Endothelial cell of umbilical vein (primary cell): ENCODE measurements around the gene MRPL33. TPM values are rescaled to one million over a fixed set of nuclear protein-coding genes. Genes with fewer than 3 reads are reported as not detected.

Source experiments
- BruUV-seq: library from RNA; stranded (reverse); fragments of 400-500 nt; replicated peaks from 2 replicates; lab custom pipeline; 2021; lab: Mats Ljungman, UMichigan
- CTCF ChIA-PET: fragments of 300-600, 350-600 bp; sonication (Branson Sonifier 250); formaldehyde crosslinking; loops from one replicate; lab custom pipeline; 2021; ENCODE audit warnings: antibody characterized with exemption, inconsistent platforms; lab: Charles Lee
- POLR2A ChIA-PET: fragments of 300-600, 350-600 bp; sonication (Branson Sonifier 250); formaldehyde crosslinking; loops from one replicate; lab custom pipeline; 2021; ENCODE audit warnings: antibody characterized with exemption, inconsistent platforms; lab: Charles Lee
- DNase-seq: peaks from one replicate; pipeline ENCODE4 v3.0.0-alpha.2; 2011; ENCODE audit warnings: low read depth, low spot score
- FAIRE-seq: peaks from 2 replicates; lab custom pipeline; 2011; peaks lifted over from hg19 to GRCh38; lab: Jason Lieb, UNC
- H2AFZ ChIP-seq: 2 replicates; pipeline ENCODE4 v1.6.0; 2012; ENCODE audit warnings: low read depth, low read length, control low read depth, inconsistent platforms
- H3K27ac ChIP-seq: 2 replicates; pipeline ENCODE4 v1.5.1; 2011; ENCODE audit warnings: low read depth, mild to moderate bottlenecking, control low read depth, low read length, moderate library complexity; ENCODE audit not compliant: insufficient read depth
- H3K27me3 ChIP-seq, 2 experiments: 2 replicates each; pipeline versions ENCODE4 v1.6.0 to v1.6.1; 2011; ENCODE audit warnings: low read length in 2 of 2, mixed read lengths in 1 of 2; ENCODE audit not compliant: control insufficient read depth in 2 of 2, insufficient read depth in 2 of 2
- H3K36me3 ChIP-seq, 2 experiments: 2 replicates in 1 of 2; 3 replicates in 1 of 2; pipeline ENCODE4 v1.5.1; 2011; ENCODE audit warnings: low read length in 2 of 2, mild to moderate bottlenecking in 1 of 2, moderate library complexity in 1 of 2; ENCODE audit not compliant: control insufficient read depth in 2 of 2, insufficient read depth in 2 of 2; ENCODE audit errors: extremely low read depth in 1 of 2
- H3K4me1 ChIP-seq: 3 replicates; pipeline ENCODE4 v1.5.1; 2011; ENCODE audit warnings: mild to moderate bottlenecking, low read length; ENCODE audit not compliant: control insufficient read depth, insufficient read depth; ENCODE audit errors: extremely low read depth
- H3K4me2 ChIP-seq: 2 replicates; pipeline ENCODE4 v1.6.1; 2011; ENCODE audit warnings: low read length, control low read depth, mixed read lengths; ENCODE audit not compliant: insufficient read depth
- H3K4me3 ChIP-seq, 3 experiments: fragments of 200-600 bp in 1 of 3; sonication (generic), shearing (Covaris generic) in 1 of 3; replicated peaks in 1 of 3; 2 replicates each; pipeline ENCODE4 v1.5.1; 2011 to 2016; ENCODE audit warnings: control low read depth in 3 of 3, low read length in 3 of 3, mild to moderate bottlenecking in 2 of 3, inconsistent platforms in 1 of 3, low read depth in 1 of 3, moderate library complexity in 1 of 3; ENCODE audit not compliant: insufficient read depth in 1 of 3
- H3K79me2 ChIP-seq: 2 replicates; pipeline ENCODE4 v1.6.0; 2012; ENCODE audit warnings: low read length, inconsistent platforms; ENCODE audit not compliant: control insufficient read depth, insufficient read depth
- H3K9ac ChIP-seq: replicated peaks from 2 replicates; pipeline ENCODE3; 2011; ENCODE audit warnings: low read length, control low read depth; ENCODE audit not compliant: insufficient read depth; ENCODE audit errors: extremely low read depth
- H3K9me1 ChIP-seq: replicated peaks from 3 replicates; pipeline ENCODE4 v1.6.0; 2011; ENCODE audit warnings: mild to moderate bottlenecking, low read length; ENCODE audit not compliant: control insufficient read depth, insufficient read depth; ENCODE audit errors: extremely low read depth
- H3K9me3 ChIP-seq: replicated peaks from 2 replicates; pipeline ENCODE4 v1.5.1; 2012; ENCODE audit warnings: low read length, inconsistent platforms; ENCODE audit not compliant: control insufficient read depth, insufficient read depth
- H4K20me1 ChIP-seq: replicated peaks from 2 replicates; pipeline ENCODE3; 2011; ENCODE audit warnings: mild to moderate bottlenecking, low read length; ENCODE audit not compliant: control insufficient read depth, insufficient read depth; ENCODE audit errors: extremely low read depth
- EZH2 ChIP-seq: IDR thresholded peaks from 2 replicates; pipeline ENCODE4 v1.6.1; 2012; ENCODE audit warnings: borderline replicate concordance, low read depth, mild to moderate bottlenecking, moderate library complexity, low read length, inconsistent platforms; ENCODE audit not compliant: severe bottlenecking
- FOS ChIP-seq: IDR thresholded peaks from 2 replicates; pipeline ENCODE4 v1.6.1; 2011; ENCODE audit warnings: mild to moderate bottlenecking, low read length, moderate library complexity, borderline replicate concordance; ENCODE audit not compliant: insufficient read depth
- GATA2 ChIP-seq: IDR thresholded peaks from 2 replicates; pipeline ENCODE4 v1.7.0; 2011; ENCODE audit warnings: low read depth, mild to moderate bottlenecking, moderate library complexity, mixed read lengths, low read length; ENCODE audit not compliant: insufficient read length, insufficient read depth
- JUN ChIP-seq: IDR thresholded peaks from 2 replicates; pipeline ENCODE4 v1.6.1; 2011; ENCODE audit warnings: borderline replicate concordance, low read depth; ENCODE audit not compliant: insufficient read length, insufficient read depth
- MAX ChIP-seq: IDR thresholded peaks from 2 replicates; pipeline ENCODE4 v1.6.1; 2011; ENCODE audit not compliant: insufficient read depth, insufficient read length
- MYC ChIP-seq: IDR thresholded peaks from one replicate; pipeline ENCODE4 v1.6.1; 2011; ENCODE audit warnings: mild to moderate bottlenecking, low read depth, low read length
- POLR2A ChIP-seq: IDR thresholded peaks from 2 replicates; pipeline ENCODE4 v1.6.1; 2012; ENCODE audit warnings: low read depth, mild to moderate bottlenecking, control low read depth, low read length
- POLR2AphosphoS5 ChIP-seq: IDR thresholded peaks from 2 replicates; pipeline ENCODE4 v1.6.1; 2012; ENCODE audit warnings: low read depth, mild to moderate bottlenecking, control low read depth, low read length, moderate library complexity; ENCODE audit not compliant: insufficient read depth
- dilution Hi-C: fragments of 300-500 bp; cut with MboI; formaldehyde crosslinking; loops from one replicate; pipeline ENCODE4 v1.15.0; 2019; ENCODE audit warnings: low sequenced_read_pairs; ENCODE audit not compliant: extremely low pct_ligation_motif_present
- intact Hi-C: fragments of 100-400 bp; cut with micrococcal nuclease; formaldehyde crosslinking; loops from one replicate; pipeline ENCODE4 v1.10.0; 2022
- polyA plus RNA-seq, 4 experiments: library from polyadenylated mRNA; depleted of rRNA in 3 of 4; stranded (reverse) in 3 of 4; unstranded in 1 of 4; fragments of >200 nt; gene quantifications; 2 replicates each; pipeline versions ENCODE4 v1.2.1 to v1.2.3, GENCODE V29; 2011 to 2012; ENCODE audit warnings: missing spikeins in 1 of 4
- total RNA-seq: library from RNA; stranded (reverse); gene quantifications from 2 replicates; pipeline ENCODE4 v1.2.3, GENCODE V29; 2021
- TF ChIP-seq, protein P1 (sequence below), 2 donors: IDR thresholded peaks; 1 replicate in 1 of 2; 2 replicates in 1 of 2; pipeline ENCODE4 v1.5.1; 2011; ENCODE audit warnings: low read length in 2 of 2, mild to moderate bottlenecking in 2 of 2, moderate library complexity in 2 of 2, control low read depth in 1 of 2, inconsistent platforms in 1 of 2, low read depth in 1 of 2; ENCODE audit not compliant: insufficient read depth in 1 of 2; ENCODE audit errors: extremely low read depth in 1 of 2

The MRPL33 gene
- total and polyA plus RNA-seq, 2 donors (not counting 3 experiments of a cell fraction or from before 2014, with no cell fraction given): 36.1 to 97.4 TPM

GRCh38 chr2:27828305-27828704 lies 56.8 kb downstream of the MRPL33 start:
- no peaks in the 10 kb centered on the region for H4K20me1 ChIP-seq
- CTCF ChIA-PET: no interaction called here
- DNase-seq (no peak), FAIRE-seq (no peak)
- TF ChIP-seq MAX: no peak
- no peak for TF ChIP-seq GATA2
- TF ChIP-seq, protein P1, sequence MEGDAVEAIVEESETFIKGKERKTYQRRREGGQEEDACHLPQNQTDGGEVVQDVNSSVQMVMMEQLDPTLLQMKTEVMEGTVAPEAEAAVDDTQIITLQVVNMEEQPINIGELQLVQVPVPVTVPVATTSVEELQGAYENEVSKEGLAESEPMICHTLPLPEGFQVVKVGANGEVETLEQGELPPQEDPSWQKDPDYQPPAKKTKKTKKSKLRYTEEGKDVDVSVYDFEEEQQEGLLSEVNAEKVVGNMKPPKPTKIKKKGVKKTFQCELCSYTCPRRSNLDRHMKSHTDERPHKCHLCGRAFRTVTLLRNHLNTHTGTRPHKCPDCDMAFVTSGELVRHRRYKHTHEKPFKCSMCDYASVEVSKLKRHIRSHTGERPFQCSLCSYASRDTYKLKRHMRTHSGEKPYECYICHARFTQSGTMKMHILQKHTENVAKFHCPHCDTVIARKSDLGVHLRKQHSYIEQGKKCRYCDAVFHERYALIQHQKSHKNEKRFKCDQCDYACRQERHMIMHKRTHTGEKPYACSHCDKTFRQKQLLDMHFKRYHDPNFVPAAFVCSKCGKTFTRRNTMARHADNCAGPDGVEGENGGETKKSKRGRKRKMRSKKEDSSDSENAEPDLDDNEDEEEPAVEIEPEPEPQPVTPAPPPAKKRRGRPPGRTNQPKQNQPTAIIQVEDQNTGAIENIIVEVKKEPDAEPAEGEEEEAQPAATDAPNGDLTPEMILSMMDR (IDR thresholded peaks at IDR 0.05; ENCODE audit: extremely low read depth in 1 of 2, insufficient read depth in 1 of 2, low read depth in 1 of 2, low read length in 2 of 2): no peak
- TF ChIP-seq JUN: no peak
- no peak for TF ChIP-seq EZH2
- no peak for TF ChIP-seq MYC
- TF ChIP-seq FOS: no peak
- TF ChIP-seq POLR2AphosphoS5: no peak
- TF ChIP-seq POLR2A: no peak
- no peaks in the 10 kb centered on the region for H3K9me3 ChIP-seq
- no peak overlapping the region for H3K27ac ChIP-seq
- H3K9me1 ChIP-seq: no peaks in the 10 kb centered on the region
- intact Hi-C loops: no loop called here
- H3K27me3 ChIP-seq: no peaks in the 10 kb centered on the region
- peaks cover 22% of the 10 kb centered on the region for H3K4me1 ChIP-seq
- no peak overlapping the region for H3K4me3 ChIP-seq
- H3K36me3 ChIP-seq: no peaks in the 10 kb centered on the region
- H3K9ac ChIP-seq: no peak overlapping the region
- H2AFZ ChIP-seq: no peak overlapping the region
- no TSS peak for BruUV-seq
- no peak overlapping the region for H3K4me2 ChIP-seq
- POLR2A ChIA-PET: interaction anchor here (0.7 kb wide), 1 partner anchor 573 kb away, joined by 3 read pairs; no protein-coding TSS in a partner anchor
- H3K79me2 ChIP-seq: no peaks in the 10 kb centered on the region
- dilution Hi-C loops: no loop called here

Other genes with a start within 250 kb of the MRPL33 start
- gene ZNF512, start 188.7 kb upstream of the MRPL33 start, total RNA-seq: 28.0 and 37.0 TPM in 2 replicates
- 13.1 and 17.8 TPM in 2 replicates for gene ZNF512, start 188.7 kb upstream of the MRPL33 start, polyA plus RNA-seq
- 1.7 and 3.3 TPM in 2 replicates for gene CCDC121, start 142.7 kb upstream of the MRPL33 start, total RNA-seq
- 0.92 and 1.2 TPM in 2 replicates for gene CCDC121, start 142.7 kb upstream of the MRPL33 start, polyA plus RNA-seq
- 41.5 and 45.5 TPM in 2 replicates for gene GPN1, start 142.7 kb upstream of the MRPL33 start, total RNA-seq
- 33.2 and 35.4 TPM in 2 replicates for gene GPN1, start 142.7 kb upstream of the MRPL33 start, polyA plus RNA-seq
- gene SUPT7L, start 108.1 kb upstream of the MRPL33 start, total RNA-seq: 30.2 and 30.3 TPM in 2 replicates
- gene SUPT7L, start 108.1 kb upstream of the MRPL33 start, polyA plus RNA-seq: 39.3 and 44.5 TPM in 2 replicates
- 26.2 and 28.4 TPM in 2 replicates for gene SLC4A1AP, start 107.8 kb upstream of the MRPL33 start, total RNA-seq
- 9.1 and 9.5 TPM in 2 replicates for gene SLC4A1AP, start 107.8 kb upstream of the MRPL33 start, polyA plus RNA-seq
- 0.64 and 0.74 TPM in 2 replicates for gene RBKS, start 118.7 kb downstream of the MRPL33 start, total RNA-seq
- 1.0 and 1.8 TPM in 2 replicates for gene RBKS, start 118.7 kb downstream of the MRPL33 start, polyA plus RNA-seq
- gene BABAM2, start 119.0 kb downstream of the MRPL33 start, total RNA-seq: 26.9 and 27.6 TPM in 2 replicates
- 19.5 and 19.9 TPM in 2 replicates for gene BABAM2, start 119.0 kb downstream of the MRPL33 start, polyA plus RNA-seq